ENCODE measurements around the gene CACNA1H.

GRCh38 chr16:1159325-1159972 is 6.5 kb downstream of the CACNA1H start:
- TF ChIP-seq, protein P1, sequence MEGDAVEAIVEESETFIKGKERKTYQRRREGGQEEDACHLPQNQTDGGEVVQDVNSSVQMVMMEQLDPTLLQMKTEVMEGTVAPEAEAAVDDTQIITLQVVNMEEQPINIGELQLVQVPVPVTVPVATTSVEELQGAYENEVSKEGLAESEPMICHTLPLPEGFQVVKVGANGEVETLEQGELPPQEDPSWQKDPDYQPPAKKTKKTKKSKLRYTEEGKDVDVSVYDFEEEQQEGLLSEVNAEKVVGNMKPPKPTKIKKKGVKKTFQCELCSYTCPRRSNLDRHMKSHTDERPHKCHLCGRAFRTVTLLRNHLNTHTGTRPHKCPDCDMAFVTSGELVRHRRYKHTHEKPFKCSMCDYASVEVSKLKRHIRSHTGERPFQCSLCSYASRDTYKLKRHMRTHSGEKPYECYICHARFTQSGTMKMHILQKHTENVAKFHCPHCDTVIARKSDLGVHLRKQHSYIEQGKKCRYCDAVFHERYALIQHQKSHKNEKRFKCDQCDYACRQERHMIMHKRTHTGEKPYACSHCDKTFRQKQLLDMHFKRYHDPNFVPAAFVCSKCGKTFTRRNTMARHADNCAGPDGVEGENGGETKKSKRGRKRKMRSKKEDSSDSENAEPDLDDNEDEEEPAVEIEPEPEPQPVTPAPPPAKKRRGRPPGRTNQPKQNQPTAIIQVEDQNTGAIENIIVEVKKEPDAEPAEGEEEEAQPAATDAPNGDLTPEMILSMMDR (IDR thresholded peaks at IDR 0.05): no peak
- TF ChIP-seq POLR2A (IDR thresholded peaks at IDR 0.05) (peak; percentile 16 to 37), POLR2AphosphoS5 (IDR thresholded peaks at IDR 0.05) (no peak), EP300 (IDR thresholded peaks at IDR 0.05) (no peak)
